MG63 (cell line): Measurements from ENCODE around the gene USP7. TPM values are rescaled to one million over a fixed set of nuclear protein-coding genes. Genes with fewer than 3 reads are reported as not detected.

Experiments
- DNase-seq: peaks from one replicate; pipeline ENCODE4 v3.0.0-alpha.2; 2020
- H3K27me3 ChIP-seq: fragments of 250-450 bp; sonication (Bioruptor Pico); 2 replicates; pipeline ENCODE4 v1.5.1; 2020; ENCODE audit warnings: mild to moderate bottlenecking, moderate library complexity
- H3K36me3 ChIP-seq: fragments of 250-450 bp; sonication (Bioruptor Pico); 2 replicates; pipeline ENCODE4 v1.5.1; 2020; ENCODE audit warnings: mild to moderate bottlenecking, moderate library complexity
- H3K4me3 ChIP-seq: fragments of 250-450 bp; sonication (Bioruptor Pico); 2 replicates; pipeline ENCODE4 v1.5.1; 2020; ENCODE audit warnings: mild to moderate bottlenecking, moderate library complexity
- H3K9me3 ChIP-seq: fragments of 250-450 bp; sonication (Bioruptor Pico); 2 replicates; pipeline ENCODE4 v1.5.1; 2020; ENCODE audit warnings: mild to moderate bottlenecking, moderate library complexity
- total RNA-seq: library from RNA; depleted of rRNA; stranded (reverse); fragments of >200 nt; shearing (Covaris generic); gene quantifications from 2 replicates; pipeline ENCODE4 v1.2.3, GENCODE V29; 2014; ENCODE audit warnings: low replicate concordance

USP7 gene
- total RNA-seq, 1 experiment from 2014 or later: 16.2 TPM

GRCh38 chr16:8901320-8901861 is 62.3 kb downstream of the USP7 start:
- Histone ChIP-seq H3K36me3 (peaks cover 94% of the 10 kb centered on the region), H3K27me3 (no peaks in the 10 kb centered on the region), H3K4me3 (no peak overlapping the region), H3K9me3 (no peaks in the 10 kb centered on the region)
- DNase-seq: no peak

GRCh38 chr16:8900343-8900742 is 63.4 kb downstream of the USP7 start:
- no peak overlapping the region for H3K4me3 ChIP-seq
- H3K36me3 ChIP-seq: peaks cover 90% of the 10 kb centered on the region
- H3K9me3 ChIP-seq: no peaks in the 10 kb centered on the region
- no peaks in the 10 kb centered on the region for H3K27me3 ChIP-seq
- no peak for DNase-seq

GRCh38 chr16:8899709-8900317 is 63.9 kb downstream of the USP7 start:
- Histone ChIP-seq H3K4me3 (no peak overlapping the region), H3K27me3 (no peaks in the 10 kb centered on the region), H3K36me3 (peaks cover 90% of the 10 kb centered on the region), H3K9me3 (no peaks in the 10 kb centered on the region)
- no peak for DNase-seq

GRCh38 chr16:8898660-8899318 is 64.9 kb downstream of the USP7 start:
- Histone ChIP-seq H3K27me3 (no peaks in the 10 kb centered on the region), H3K4me3 (no peak overlapping the region), H3K36me3 (peaks cover 91% of the 10 kb centered on the region), H3K9me3 (no peaks in the 10 kb centered on the region)
- DNase-seq: no peak

GRCh38 chr16:8894736-8895334 is 68.9 kb downstream of the USP7 start:
- H3K36me3 ChIP-seq: peaks cover 88% of the 10 kb centered on the region
- H3K27me3 ChIP-seq: no peaks in the 10 kb centered on the region
- H3K4me3 ChIP-seq: no peak overlapping the region
- H3K9me3 ChIP-seq: no peaks in the 10 kb centered on the region
- no peak for DNase-seq

- no peak for DNase-seq
- Histone ChIP-seq H3K36me3 (peaks cover 87% of the 10 kb centered on the region), H3K9me3 (no peaks in the 10 kb centered on the region), H3K27me3 (no peaks in the 10 kb centered on the region), H3K4me3 (no peak overlapping the region)
Observed at GRCh38 chr16:8893976-8894690, 69.6 kb downstream of the USP7 start.

GRCh38 chr16:8893426-8893825 is 70.3 kb downstream of the USP7 start:
- H3K9me3 ChIP-seq: no peaks in the 10 kb centered on the region
- H3K36me3 ChIP-seq: peaks cover 87% of the 10 kb centered on the region
- H3K27me3 ChIP-seq: no peaks in the 10 kb centered on the region
- H3K4me3 ChIP-seq: no peak overlapping the region
- no peak for DNase-seq

GRCh38 chr16:8892101-8892575 is 71.6 kb downstream of the USP7 start:
- H3K36me3 ChIP-seq: peaks cover 90% of the 10 kb centered on the region
- H3K9me3 ChIP-seq: no peaks in the 10 kb centered on the region
- no peaks in the 10 kb centered on the region for H3K27me3 ChIP-seq
- DNase-seq: no peak
- no peak overlapping the region for H3K4me3 ChIP-seq

GRCh38 chr16:8890549-8890921 is 73.2 kb downstream of the USP7 start:
- no peak overlapping the region for H3K4me3 ChIP-seq
- DNase-seq: no peak
- peaks cover 82% of the 10 kb centered on the region for H3K36me3 ChIP-seq
- H3K9me3 ChIP-seq: no peaks in the 10 kb centered on the region
- H3K27me3 ChIP-seq: no peaks in the 10 kb centered on the region

- no peaks in the 10 kb centered on the region for H3K9me3 ChIP-seq
- peaks cover 76% of the 10 kb centered on the region for H3K36me3 ChIP-seq
- DNase-seq: no peak
- no peak overlapping the region for H3K4me3 ChIP-seq
- H3K27me3 ChIP-seq: no peaks in the 10 kb centered on the region
Observed at GRCh38 chr16:8889893-8890548, 73.7 kb downstream of the USP7 start.

- no peak overlapping the region for H3K4me3 ChIP-seq
- no peaks in the 10 kb centered on the region for H3K9me3 ChIP-seq
- peaks cover 68% of the 10 kb centered on the region for H3K36me3 ChIP-seq
- no peak for DNase-seq
- H3K27me3 ChIP-seq: no peaks in the 10 kb centered on the region
Observed at GRCh38 chr16:8888951-8889892, 74.5 kb downstream of the USP7 start.

- H3K36me3 ChIP-seq: peaks cover 57% of the 10 kb centered on the region
- H3K27me3 ChIP-seq: no peaks in the 10 kb centered on the region
- peak; percentile 55 for DNase-seq
- H3K9me3 ChIP-seq: no peaks in the 10 kb centered on the region
- H3K4me3 ChIP-seq: no peak overlapping the region
Observed at GRCh38 chr16:8887952-8888560, 75.7 kb downstream of the USP7 start.

- no peak for DNase-seq
- no peaks in the 10 kb centered on the region for H3K9me3 ChIP-seq
- peaks cover 53% of the 10 kb centered on the region for H3K36me3 ChIP-seq
- no peak overlapping the region for H3K4me3 ChIP-seq
- H3K27me3 ChIP-seq: no peaks in the 10 kb centered on the region
Observed at GRCh38 chr16:8887431-8887765, 76.3 kb downstream of the USP7 start.

GRCh38 chr16:8886593-8887430 is 76.9 kb downstream of the USP7 start:
- no peak for DNase-seq
- H3K4me3 ChIP-seq: no peak overlapping the region
- H3K27me3 ChIP-seq: no peaks in the 10 kb centered on the region
- H3K9me3 ChIP-seq: no peaks in the 10 kb centered on the region
- peaks cover 49% of the 10 kb centered on the region for H3K36me3 ChIP-seq
